Mesothelial cell of epicardium (in vitro differentiated cells): ENCODE measurements around the gene PGM2. TPM values are rescaled to one million over a fixed set of nuclear protein-coding genes. Genes with fewer than 3 reads are reported as not detected.
A peak's percentile ranks its signal among the peaks of the same experiment; 100 is the strongest.

Experiments
- DNase-seq, 2 experiments: peaks; one replicate each; pipeline ENCODE4 v3.0.0; 2021; ENCODE audit warnings: low spot score in 2 of 2; ENCODE audit not compliant: unreplicated experiment in 2 of 2
- H3K27ac Mint-ChIP-seq: 2 replicates; pipeline ENCODE4 v1.8.0; 2021; ENCODE audit warnings: mixed read lengths
- H3K27me3 Mint-ChIP-seq: 2 replicates; pipeline ENCODE4 v1.8.0; 2021; ENCODE audit warnings: low read depth, mixed read lengths
- H3K36me3 Mint-ChIP-seq: 2 replicates; pipeline ENCODE4 v1.8.0; 2021; ENCODE audit warnings: mixed read lengths
- H3K4me1 Mint-ChIP-seq: 2 replicates; pipeline ENCODE4 v1.8.0; 2021; ENCODE audit warnings: mixed read lengths
- H3K4me3 Mint-ChIP-seq: 2 replicates; pipeline ENCODE4 v1.8.0; 2021; ENCODE audit warnings: mild to moderate bottlenecking, moderate library complexity, mixed read lengths
- H3K9me3 Mint-ChIP-seq: 2 replicates; pipeline ENCODE4 v1.8.0; 2021; ENCODE audit warnings: mixed read lengths
- CTCF ChIP-seq: fragments of 200-600 bp; sonication (generic); IDR thresholded peaks from one replicate; pipeline ENCODE4 v1.5.0; 2021; ENCODE audit warnings: antibody characterized with exemption; ENCODE audit not compliant: unreplicated experiment
- total RNA-seq: library from RNA; stranded (reverse); gene quantifications from 3 replicates; pipeline ENCODE4 v1.2.1, GENCODE V29; 2021

The PGM2 gene
- total RNA-seq, 1 donor from 2014 or later: 16.8 TPM

GRCh38 chr4:37797923-37798322 lies 28.6 kb upstream of the PGM2 start:
- no peak for TF ChIP-seq CTCF
- Mint-ChIP-seq H3K27ac (no peak overlapping the region), H3K27me3 (peaks cover 2% of the 10 kb centered on the region)

GRCh38 chr4:37798616-37799015 lies 27.9 kb upstream of the PGM2 start:
- no peak overlapping the region for H3K27ac Mint-ChIP-seq
- H3K9me3 Mint-ChIP-seq: no peaks in the 10 kb centered on the region
- no peaks in the 10 kb centered on the region for H3K4me1 Mint-ChIP-seq
- H3K36me3 Mint-ChIP-seq: no peaks in the 10 kb centered on the region
- peaks cover 2% of the 10 kb centered on the region for H3K27me3 Mint-ChIP-seq
- no peak for TF ChIP-seq CTCF
- no peak overlapping the region for H3K4me3 Mint-ChIP-seq
- DNase-seq: no peak

More at GRCh38 chr4:37797923-37798322, 28.6 kb upstream of the PGM2 start:
- no peaks in the 10 kb centered on the region for H3K36me3 Mint-ChIP-seq
- H3K4me1 Mint-ChIP-seq: no peaks in the 10 kb centered on the region
- no peaks in the 10 kb centered on the region for H3K9me3 Mint-ChIP-seq
- no peak overlapping the region for H3K4me3 Mint-ChIP-seq
- DNase-seq: no peak

GRCh38 chr4:37799941-37800554 lies 26.4 kb upstream of the PGM2 start:
- Mint-ChIP-seq H3K36me3 (no peaks in the 10 kb centered on the region), H3K27me3 (peaks cover 2% of the 10 kb centered on the region), H3K27ac (no peak overlapping the region), H3K9me3 (no peaks in the 10 kb centered on the region), H3K4me3 (no peak overlapping the region), H3K4me1 (no peaks in the 10 kb centered on the region)
- TF ChIP-seq CTCF: no peak
- DNase-seq: no peak

GRCh38 chr4:37802068-37802666 lies 24.3 kb upstream of the PGM2 start:
- peak in 1 of 2 experiments; percentile 42 for DNase-seq
- no peaks in the 10 kb centered on the region for H3K4me1 Mint-ChIP-seq
- H3K36me3 Mint-ChIP-seq: no peaks in the 10 kb centered on the region
- H3K4me3 Mint-ChIP-seq: no peak overlapping the region
- no peak overlapping the region for H3K27ac Mint-ChIP-seq
- H3K27me3 Mint-ChIP-seq: peaks cover 2% of the 10 kb centered on the region
- no peaks in the 10 kb centered on the region for H3K9me3 Mint-ChIP-seq
- TF ChIP-seq CTCF: no peak

- no peaks in the 10 kb centered on the region for H3K9me3 Mint-ChIP-seq
- H3K36me3 Mint-ChIP-seq: no peaks in the 10 kb centered on the region
- no peak for DNase-seq
- H3K4me3 Mint-ChIP-seq: no peak overlapping the region
- no peaks in the 10 kb centered on the region for H3K4me1 Mint-ChIP-seq
- H3K27ac Mint-ChIP-seq: no peak overlapping the region
- H3K27me3 Mint-ChIP-seq: peaks cover 2% of the 10 kb centered on the region
- peak; percentile 51 for TF ChIP-seq CTCF
These were observed 23.0 kb upstream of the PGM2 start for GRCh38 chr4:37803348-37803973.
